ENCODE data around the gene LRRC25.
"Not testable (repeated sequence)": the region's sequence is repeated elsewhere in the genome, so short reads cannot be mapped to it uniquely, and the experiment has no call there.

LRRC25 gene

DNA sequence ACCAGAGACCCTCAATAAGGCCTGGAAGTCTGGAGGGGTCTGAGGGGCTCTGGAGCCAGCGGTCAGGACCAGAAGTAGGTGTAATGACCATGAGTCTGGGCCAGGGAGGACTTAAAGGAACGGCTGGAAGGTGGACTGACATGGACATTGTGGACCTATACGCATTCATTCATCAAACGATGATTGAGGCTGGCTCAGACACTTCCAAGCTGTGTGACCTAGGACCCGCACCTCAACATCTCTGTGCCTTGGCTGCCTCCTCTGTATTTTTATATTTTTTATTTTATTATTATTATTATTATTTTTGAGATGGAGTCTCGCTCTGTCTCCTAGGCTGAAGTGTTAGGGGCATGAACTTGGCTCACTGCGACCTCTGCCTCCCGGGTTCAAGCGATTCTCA, 9.3 kb upstream of the LRRC25 start:
- TF ChIP-seq, protein P1, sequence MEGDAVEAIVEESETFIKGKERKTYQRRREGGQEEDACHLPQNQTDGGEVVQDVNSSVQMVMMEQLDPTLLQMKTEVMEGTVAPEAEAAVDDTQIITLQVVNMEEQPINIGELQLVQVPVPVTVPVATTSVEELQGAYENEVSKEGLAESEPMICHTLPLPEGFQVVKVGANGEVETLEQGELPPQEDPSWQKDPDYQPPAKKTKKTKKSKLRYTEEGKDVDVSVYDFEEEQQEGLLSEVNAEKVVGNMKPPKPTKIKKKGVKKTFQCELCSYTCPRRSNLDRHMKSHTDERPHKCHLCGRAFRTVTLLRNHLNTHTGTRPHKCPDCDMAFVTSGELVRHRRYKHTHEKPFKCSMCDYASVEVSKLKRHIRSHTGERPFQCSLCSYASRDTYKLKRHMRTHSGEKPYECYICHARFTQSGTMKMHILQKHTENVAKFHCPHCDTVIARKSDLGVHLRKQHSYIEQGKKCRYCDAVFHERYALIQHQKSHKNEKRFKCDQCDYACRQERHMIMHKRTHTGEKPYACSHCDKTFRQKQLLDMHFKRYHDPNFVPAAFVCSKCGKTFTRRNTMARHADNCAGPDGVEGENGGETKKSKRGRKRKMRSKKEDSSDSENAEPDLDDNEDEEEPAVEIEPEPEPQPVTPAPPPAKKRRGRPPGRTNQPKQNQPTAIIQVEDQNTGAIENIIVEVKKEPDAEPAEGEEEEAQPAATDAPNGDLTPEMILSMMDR (IDR thresholded peaks at IDR 0.05; ENCODE audit: low read depth, low read length): no peak
- no peak overlapping the region for H3K4me3 ChIP-seq (ENCODE audit: low read depth, low read length)

DNA sequence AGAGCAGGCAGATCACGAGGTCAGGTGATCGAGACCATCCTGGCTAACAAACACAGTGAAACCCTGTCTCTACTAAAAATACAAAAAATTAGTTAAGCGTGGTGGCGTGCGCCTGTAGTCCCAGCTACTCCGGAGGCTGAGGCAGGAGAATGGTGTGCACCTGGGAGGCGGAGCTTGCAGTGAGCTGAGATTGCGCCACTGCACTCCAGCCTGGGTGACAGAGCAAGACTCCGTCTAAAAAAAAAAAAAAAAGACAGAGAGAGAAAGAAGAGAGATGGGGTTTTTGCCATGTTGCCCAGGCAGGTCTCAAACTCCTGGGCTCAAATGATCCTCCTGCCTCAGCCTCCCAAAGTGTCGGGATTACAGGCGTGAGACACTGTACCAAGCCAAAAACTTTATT, 8.3 kb upstream of the LRRC25 start:
- not testable (repeated sequence) for H3K4me3 ChIP-seq (ENCODE audit: low read depth, low read length)

DNA sequence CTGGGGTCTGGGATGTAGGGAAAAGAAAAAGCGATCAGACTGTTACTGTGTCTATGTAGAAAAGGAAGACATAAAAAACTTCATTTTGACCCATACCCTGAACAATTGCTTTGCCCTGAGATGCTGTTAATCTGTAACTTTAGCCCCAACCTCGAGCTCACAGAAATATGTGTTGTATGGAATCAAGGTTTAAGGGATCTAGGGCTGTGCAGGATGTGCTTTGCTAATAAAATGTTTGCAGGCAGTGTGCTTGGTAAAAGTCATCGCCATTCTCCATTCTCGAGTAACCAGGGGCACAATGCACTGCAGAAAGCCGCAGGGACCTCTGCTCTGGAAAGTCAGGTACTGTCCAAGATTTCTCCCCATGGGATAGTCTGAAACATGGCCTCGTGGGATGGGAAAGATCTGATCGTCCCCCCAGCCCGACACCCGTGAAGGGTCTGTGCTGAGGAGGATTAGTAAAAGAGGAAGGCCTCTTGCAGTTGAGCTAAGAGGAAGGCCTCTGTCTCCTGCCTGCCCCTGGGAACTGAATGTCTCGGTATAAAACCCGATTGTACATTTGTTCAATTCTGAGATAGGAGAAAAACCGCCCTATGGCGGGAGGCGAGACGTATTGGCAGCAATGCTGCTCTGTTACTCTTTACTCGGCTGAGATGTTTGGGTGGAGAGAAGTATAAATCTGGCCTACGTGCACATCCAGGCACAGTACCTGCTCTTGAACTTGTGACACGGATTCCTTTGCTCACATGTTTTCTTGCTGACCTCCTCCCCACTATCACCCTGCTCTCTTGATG, 5.2 kb upstream of the LRRC25 start:
- not testable (repeated sequence) for H3K4me3 ChIP-seq (ENCODE audit: low read depth, low read length)

DNA sequence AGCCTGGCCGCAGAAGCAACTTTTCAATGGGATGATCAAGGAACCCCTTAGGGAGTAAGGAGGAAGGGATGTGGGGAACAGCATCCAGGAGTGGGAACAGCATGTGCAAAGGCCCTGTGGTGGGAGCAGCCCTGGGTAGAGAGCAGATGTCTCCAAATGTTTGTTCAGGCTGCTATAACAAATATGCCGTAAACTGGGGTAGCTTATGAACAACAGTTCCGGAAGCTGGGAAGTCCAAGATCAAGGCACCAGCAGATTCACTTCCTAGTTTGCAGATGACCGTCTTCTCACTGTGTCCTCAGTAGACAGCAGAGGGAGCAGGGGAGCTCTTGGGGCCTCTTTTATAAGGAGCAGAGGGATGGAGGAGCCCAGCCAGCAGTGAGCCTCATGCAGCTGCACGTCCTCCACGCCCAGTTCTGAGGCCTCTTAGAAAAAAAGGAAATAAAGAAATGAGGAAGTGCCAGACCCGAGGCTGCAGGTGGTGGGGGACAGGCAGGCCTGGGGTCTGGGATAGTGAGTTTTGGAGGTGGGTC, 4.2 kb upstream of the LRRC25 start:
- no peak overlapping the region for H3K4me3 ChIP-seq (ENCODE audit: low read depth, low read length)
- TF ChIP-seq, protein P1 (IDR thresholded peaks at IDR 0.05; ENCODE audit: low read depth, low read length): peak; percentile 30; the same call in 1 of the 2 replicates

DNA sequence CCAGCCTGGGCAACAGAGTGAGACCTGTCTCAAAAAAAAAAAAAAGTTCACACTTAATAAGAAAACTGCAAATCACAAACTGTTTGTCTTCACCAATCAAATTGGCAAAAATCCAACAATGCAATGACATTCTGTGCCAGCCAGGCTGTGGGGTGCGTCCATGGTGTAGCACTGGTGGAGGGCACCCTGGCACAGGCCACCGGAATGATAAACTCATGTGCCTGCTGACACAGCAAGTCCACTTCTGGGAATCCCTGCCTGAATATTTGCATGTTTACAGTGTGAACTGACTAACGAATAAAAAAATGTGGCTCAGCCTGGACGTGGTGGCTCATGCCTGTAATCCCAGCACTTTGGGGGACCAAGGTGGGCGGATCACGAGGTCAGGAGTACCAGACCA, 1.6 kb upstream of the LRRC25 start:
- TF ChIP-seq, protein P1 (IDR thresholded peaks at IDR 0.05; ENCODE audit: low read depth, low read length): no peak
- H3K4me3 ChIP-seq (ENCODE audit: low read depth, low read length): no peak overlapping the region

DNA sequence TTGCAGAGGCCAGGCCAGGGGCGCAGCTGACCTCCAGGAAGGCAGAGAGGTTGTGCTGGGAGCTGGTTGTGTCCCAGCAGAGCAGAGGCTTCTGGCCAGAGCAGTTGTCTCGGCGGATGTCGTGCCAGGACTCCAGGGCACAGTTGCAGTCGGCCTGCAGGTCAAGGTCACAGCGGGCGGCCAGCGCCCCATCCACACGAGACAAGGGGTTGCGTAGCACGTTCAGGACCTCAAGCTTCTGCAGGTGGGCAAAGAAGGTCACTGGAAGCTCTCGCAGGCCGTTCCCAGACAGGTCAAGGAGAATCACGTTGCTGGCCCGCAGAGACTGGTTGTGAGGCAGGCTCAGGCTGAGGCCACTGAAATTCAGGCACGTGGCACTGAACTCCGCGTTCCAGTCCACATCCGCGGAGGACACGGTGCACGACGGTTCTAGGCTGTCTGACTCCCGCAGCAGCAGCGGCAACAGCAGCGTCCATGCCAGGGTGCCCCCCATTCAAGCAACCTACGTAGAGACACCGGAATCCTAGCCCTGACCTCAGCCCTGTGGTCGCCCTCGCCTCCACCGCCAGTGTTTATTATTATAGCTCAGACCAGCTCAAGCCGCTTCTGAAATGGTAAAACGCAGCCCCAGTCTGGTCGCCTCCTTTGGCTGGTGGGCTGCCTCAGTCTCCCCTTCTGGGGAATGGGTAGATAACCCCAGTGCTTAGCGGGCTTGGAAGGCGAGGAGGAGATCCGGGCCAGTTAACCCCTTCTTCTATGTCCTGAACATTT, 766 bp downstream of the LRRC25 start:
- H3K4me3 ChIP-seq (ENCODE audit: low read depth, low read length): no peak overlapping the region
- TF ChIP-seq, protein P1 (IDR thresholded peaks at IDR 0.05; ENCODE audit: low read depth, low read length): no peak

DNA sequence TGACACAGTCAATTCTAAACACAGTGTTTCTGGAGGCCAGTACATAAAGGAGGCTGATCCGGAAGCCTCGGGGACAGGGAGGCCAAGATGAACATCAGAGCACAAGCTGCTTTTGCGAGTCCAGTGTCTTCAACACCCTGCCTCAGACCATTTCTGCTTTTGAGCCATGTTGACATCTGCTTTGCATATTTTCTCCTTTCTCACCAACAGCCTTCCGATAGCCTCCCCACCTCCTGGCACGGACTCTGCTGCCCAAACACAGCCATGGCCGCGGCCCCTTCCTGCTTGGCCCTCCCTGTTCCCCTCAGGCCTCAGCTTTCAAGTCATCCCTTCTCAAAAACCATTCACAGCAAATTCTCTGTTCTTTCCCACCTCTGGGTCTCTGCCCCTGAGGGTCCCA, 3.6 kb downstream of the LRRC25 start:
- TF ChIP-seq, protein P1 (IDR thresholded peaks at IDR 0.05; ENCODE audit: low read depth, low read length): no peak
- H3K4me3 ChIP-seq (ENCODE audit: low read depth, low read length): no peak overlapping the region

DNA sequence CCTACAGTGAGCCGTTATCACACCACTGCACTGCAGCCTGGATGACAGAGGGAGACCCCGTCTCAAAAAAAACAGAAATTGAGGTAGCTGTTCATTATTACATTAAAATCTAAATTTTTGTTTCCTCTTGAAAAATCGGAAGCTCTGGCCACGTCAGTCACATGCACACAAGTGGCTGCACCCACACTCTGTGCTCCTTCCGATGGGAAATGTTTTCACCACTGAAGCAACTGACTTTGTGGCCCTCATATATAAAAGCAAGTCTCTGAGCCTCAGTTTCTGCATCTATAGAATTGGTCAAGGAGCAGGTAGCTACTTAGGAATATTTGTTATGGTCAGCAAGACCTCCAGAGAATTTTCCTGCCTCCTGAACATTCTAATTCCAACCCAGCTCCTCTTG, 4.5 kb downstream of the LRRC25 start:
- TF ChIP-seq, protein P1 (IDR thresholded peaks at IDR 0.05; ENCODE audit: low read depth, low read length): no peak
- no peak overlapping the region for H3K4me3 ChIP-seq (ENCODE audit: low read depth, low read length)

Measured in WI38 (cell line).